Glomerular visceral epithelial cell (primary cell): ENCODE data around the gene ECI1.

Experiments
- DNase-seq: peaks from one replicate; pipeline ENCODE4 v3.0.0-alpha.2; 2016; ENCODE audit errors: extremely low spot score

The ECI1 gene

DNA sequence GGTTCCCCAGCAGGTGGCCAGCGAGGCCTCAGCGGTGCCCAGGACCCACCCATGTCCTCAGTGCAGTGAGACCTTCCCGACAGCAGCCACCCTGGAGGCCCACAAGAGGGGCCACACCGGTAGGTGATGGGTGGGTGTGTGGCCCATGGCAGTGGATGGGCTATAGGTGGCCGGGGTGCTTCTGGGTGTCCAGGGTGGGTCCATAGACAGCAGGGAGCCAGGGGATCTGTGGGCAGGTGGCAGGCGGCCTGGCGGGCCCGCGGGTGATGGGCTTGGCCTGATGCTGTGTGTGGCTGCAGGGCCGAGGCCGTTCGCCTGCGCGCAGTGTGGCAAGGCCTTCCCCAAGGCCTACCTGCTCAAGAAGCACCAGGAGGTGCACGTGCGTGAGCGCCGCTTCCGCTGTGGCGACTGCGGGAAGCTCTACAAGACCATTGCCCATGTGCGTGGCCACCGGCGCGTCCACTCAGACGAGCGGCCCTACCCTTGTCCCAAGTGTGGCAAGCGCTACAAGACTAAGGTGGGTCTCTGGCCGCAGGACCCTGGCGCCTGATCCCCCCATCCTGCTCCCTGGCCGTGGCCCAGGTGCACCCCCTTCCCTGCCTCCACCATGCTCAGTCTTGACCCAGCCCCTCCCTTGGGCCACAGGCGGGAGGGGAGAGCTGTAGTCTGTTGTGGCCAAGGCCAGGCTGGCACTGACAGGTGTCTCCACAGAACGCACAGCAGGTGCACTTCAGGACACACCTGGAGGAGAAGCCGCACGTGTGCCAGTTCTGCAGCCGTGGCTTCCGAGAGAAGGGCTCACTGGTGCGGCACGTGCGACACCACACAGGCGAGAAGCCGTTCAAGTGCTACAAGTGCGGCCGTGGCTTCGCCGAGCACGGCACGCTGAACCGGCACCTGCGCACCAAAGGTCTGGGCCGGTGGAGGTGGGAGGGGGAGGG, 17.2 kb downstream of the ECI1 start:
- no peak for DNase-seq

DNA sequence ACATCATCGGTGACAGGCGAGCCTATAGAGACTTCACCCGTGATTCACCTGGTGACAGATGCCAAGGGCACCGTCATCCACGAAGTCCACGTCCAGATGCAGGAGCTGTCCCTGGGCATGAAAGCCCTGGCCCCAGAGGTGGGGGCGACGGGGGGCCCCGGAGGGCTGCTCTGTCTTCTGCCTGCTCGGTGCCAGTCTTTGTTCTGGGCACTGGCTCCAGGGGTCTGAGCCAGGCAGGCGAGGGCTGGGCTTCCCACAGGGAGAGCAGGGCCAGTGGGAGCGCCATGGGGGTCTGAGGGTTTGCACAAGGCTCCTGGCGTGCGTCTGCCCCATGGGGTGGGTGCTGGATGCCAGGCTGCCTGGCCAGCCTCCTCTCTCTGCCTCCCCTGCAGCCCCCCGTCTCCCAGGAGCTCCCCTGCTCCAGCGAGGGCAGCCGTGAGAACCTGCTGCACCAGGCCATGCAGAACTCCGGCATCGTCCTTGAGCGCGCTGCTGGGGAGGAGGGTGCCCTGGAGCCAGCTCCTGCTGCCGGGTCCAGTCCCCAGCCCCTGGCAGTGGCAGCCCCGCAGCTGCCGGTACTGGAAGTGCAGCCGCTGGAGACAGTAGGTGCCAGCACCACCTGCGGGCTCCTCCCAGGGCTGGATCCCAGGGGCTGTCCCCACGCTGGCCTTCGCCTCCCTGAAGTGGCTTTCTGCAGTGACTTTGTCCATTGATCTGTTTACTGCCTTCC, 18.2 kb downstream of the ECI1 start:
- no peak for DNase-seq

DNA sequence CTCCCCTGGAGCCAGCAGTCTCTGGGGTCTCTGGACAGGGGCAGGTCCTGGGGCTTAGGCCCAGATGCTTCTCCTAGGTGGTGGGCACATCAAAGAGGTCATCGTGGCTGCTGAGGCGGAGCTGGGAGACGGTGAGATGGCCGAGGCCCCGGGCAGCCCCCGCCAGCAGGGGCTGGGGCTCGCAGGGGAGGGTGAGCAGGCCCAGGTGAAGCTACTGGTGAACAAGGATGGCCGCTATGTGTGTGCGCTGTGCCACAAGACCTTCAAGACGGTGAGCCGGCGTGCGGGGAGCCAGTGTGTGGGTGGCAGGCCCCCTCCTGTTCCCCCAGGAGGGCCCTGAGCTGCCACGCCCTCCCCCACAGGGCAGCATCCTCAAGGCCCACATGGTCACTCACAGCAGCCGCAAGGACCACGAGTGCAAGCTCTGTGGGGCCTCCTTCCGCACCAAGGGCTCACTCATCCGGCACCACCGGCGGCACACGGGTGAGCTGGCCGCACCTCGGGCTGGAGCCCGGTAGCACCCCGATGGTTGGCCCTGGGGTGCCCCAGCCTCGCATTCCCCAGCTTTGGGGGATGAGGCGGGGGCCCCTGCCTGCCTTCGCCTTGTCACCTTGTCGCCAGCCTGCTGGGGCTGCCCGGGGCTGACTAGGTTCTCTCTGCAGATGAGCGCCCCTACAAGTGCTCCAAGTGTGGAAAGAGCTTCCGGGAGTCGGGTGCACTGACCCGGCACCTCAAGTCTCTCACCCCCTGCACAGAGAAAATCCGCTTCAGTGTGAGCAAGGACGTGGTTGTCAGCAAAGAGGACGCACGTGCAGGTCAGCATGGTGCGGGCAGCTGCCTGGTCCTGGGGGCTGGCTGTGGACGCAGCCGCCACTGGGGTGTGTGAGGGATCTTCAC, 19.0 kb downstream of the ECI1 start:
- no peak for DNase-seq

DNA sequence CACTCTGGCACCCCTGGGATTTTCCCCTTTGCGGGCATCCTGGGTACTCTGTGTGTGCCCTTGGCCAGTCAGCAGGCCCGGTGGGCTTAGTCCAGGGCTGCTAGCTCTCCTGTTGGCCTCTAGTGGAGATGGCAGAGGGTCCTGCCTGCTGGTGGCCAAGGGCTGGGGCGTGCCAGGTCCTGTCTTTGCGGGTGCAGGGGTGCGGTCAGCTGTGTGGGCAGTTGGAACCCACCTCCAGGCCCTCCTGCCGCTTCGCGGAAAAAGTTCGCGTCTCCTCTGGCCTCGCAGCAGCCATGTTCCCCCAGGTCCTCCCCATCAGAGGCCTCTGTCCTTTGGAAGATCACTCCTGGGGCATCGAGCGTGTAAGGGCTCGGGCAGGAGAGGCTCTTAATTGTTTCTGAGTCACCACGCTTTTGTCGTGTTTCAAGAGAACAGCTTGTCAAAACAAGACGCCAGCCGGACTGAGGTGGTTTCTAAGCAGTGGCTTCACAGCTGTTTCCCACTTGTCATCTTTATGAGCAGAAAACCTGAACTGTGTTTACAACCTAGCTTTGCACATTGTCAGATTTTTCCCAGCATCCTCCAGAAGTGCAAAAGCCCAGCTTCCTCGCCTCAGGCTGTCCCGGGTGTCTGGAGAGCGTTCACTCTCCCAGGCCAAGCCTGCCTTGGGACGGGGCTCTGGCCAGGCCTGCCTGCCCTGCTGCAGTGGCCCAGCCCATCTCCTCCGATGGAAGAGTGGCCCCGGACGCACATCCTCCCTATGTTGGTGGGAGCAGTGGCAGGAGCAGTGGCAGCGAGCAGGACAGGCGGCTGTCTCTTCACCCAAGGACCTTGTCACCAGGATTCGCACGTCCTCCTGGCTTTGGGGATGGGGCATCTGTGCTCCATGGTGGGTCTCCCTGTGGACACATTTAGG, 20.1 kb downstream of the ECI1 start:
- DNase-seq, result no peak

- no peak for DNase-seq
These were observed 21.0 kb downstream of the ECI1 start for GRCh38 chr16:2230376-2230775.

GRCh38 chr16:2229632-2230250, 21.6 kb downstream of the ECI1 start:
- DNase-seq, result no peak

DNA sequence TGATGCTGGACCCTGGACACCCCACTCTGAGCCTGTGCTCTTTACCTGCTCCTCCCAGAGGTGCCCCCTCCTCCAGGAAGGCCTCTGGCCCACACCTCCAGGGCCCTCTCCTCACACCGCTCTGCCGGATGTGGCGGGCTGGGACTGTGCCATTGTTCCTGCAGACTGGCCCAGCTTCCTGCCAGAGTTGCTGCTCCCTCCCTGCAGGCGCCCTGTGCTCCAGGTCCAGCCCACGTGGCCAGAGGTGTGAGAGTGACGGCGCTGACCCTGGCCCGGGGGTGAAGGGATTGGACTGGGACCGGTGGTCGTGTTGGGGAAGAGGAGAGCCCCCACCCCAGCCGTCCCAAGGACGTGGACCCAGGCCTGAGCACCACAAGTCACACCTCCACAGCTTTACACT, 22.3 kb downstream of the ECI1 start:
- no peak for DNase-seq

GRCh38 chr16:2228161-2228824, 23.1 kb downstream of the ECI1 start:
- DNase-seq, result no peak

GRCh38 chr16:2226918-2227317, 24.5 kb downstream of the ECI1 start:
- no peak for DNase-seq

- DNase-seq, result peak; percentile 40
These were observed 25.1 kb downstream of the ECI1 start for GRCh38 chr16:2226245-2226793.

- peak; percentile 45 for DNase-seq
These were observed 27.4 kb downstream of the ECI1 start for GRCh38 chr16:2223942-2224486.

GRCh38 chr16:2223221-2223941, 28.0 kb downstream of the ECI1 start, which contains the start of gene E4F1:
Gene E4F1, plus strand, starts transcription at chr16:2223591. Its CDS starts 23 bp downstream, at chr16:2223614.
- DNase-seq, result peak; percentile 98

GRCh38 chr16:2216330-2216729, 35.1 kb downstream of the ECI1 start:
- no peak for DNase-seq

DNA sequence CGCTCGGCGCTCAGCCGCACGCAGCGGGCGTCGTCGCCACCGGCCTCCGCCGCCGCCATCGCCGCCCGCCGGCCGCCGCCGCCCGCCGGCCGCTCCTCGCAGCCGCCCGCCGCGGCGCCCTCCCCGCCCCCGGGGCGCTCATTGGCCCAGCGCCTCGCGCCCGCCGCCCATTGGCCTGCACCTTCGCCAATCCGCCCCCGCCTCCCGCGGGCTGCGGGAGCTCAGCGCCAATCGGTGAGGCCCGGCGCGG, 36.7 kb downstream of the ECI1 start, which contains the start of gene PGP:
Gene PGP (minus strand): TSS at position 122 of the 250 bp plus-strand sequence. CDS start 63 bp downstream, at position 59.
- no peak for DNase-seq

GRCh38 chr16:2213817-2214718, 37.3 kb downstream of the ECI1 start:
- no peak for DNase-seq

- no peak for DNase-seq
These were observed 38.7 kb downstream of the ECI1 start for GRCh38 chr16:2212362-2213324.
